HEK293 (cell line): ENCODE measurements around the gene DPP6.

Experiments
- FEZF1 ChIP-seq: fragments of 450-650 bp; formaldehyde crosslinking; IDR thresholded peaks from 2 replicates; pipeline ENCODE4 v1.5.1; 2016; ENCODE audit warnings: missing biosample characterization, missing genetic modification characterization
- PATZ1 ChIP-seq: fragments of 450-650 bp; formaldehyde crosslinking; IDR thresholded peaks from 2 replicates; pipeline ENCODE4 v1.5.1; 2016; ENCODE audit warnings: missing biosample characterization, missing genetic modification characterization
- TCF7L2 ChIP-seq: IDR thresholded peaks from 2 replicates; pipeline ENCODE4 v1.6.1; 2011; ENCODE audit warnings: low read depth, mild to moderate bottlenecking, inconsistent platforms, low read length, moderate library complexity, borderline replicate concordance
- ZBTB20 ChIP-seq: fragments of 450-650 bp; formaldehyde crosslinking; IDR thresholded peaks from 2 replicates; pipeline ENCODE4 v1.5.1; 2016; ENCODE audit warnings: missing biosample characterization, missing genetic modification characterization
- ZBTB21 ChIP-seq: fragments of 450-650 bp; formaldehyde crosslinking; IDR thresholded peaks from 2 replicates; pipeline ENCODE4 v1.5.1; 2017; ENCODE audit warnings: missing biosample characterization, missing genetic modification characterization
- ZBTB7A ChIP-seq: fragments of 450-650 bp; formaldehyde crosslinking; IDR thresholded peaks from 2 replicates; pipeline ENCODE4 v1.5.1; 2016; ENCODE audit warnings: low read depth, missing biosample characterization, missing genetic modification characterization
- ZNF274 ChIP-seq, 2 experiments: fragments of 200-500 bp in 1 of 2; fragments of 450-650 bp in 1 of 2; sonication (Bioruptor generic) in 1 of 2; formaldehyde crosslinking in 1 of 2; IDR thresholded peaks; 2 replicates each; pipeline versions ENCODE4 v1.5.1 to v1.6.1; 2014 to 2016; ENCODE audit warnings: borderline replicate concordance in 1 of 2, inconsistent platforms in 1 of 2, low read length in 1 of 2, missing biosample characterization in 1 of 2, missing genetic modification characterization in 1 of 2
- ZNF518A ChIP-seq: fragments of 450-650 bp; formaldehyde crosslinking; conservative IDR thresholded peaks from 2 replicates; pipeline ENCODE4 v1.5.1; 2016; ENCODE audit warnings: low read depth, missing biosample characterization, missing genetic modification characterization
- TF ChIP-seq, protein P1 (sequence below): fragments of 450-650 bp; formaldehyde crosslinking; IDR thresholded peaks from 2 replicates; pipeline ENCODE4 v1.5.1; 2016; ENCODE audit warnings: missing biosample characterization, missing genetic modification characterization
- TF ChIP-seq, protein P2 (sequence below): IDR thresholded peaks from 2 replicates; pipeline ENCODE4 v1.6.1; 2011; ENCODE audit warnings: mild to moderate bottlenecking, low read depth, low read length, borderline replicate concordance
- TF ChIP-seq, protein P3 (sequence below): fragments of 450-650 bp; formaldehyde crosslinking; IDR thresholded peaks from 2 replicates; pipeline ENCODE4 v1.5.1; 2016; ENCODE audit warnings: missing biosample characterization, missing genetic modification characterization
- TF ChIP-seq, protein P4 (sequence below): fragments of 450-650 bp; formaldehyde crosslinking; IDR thresholded peaks from 2 replicates; pipeline ENCODE4 v1.5.1; 2016; ENCODE audit warnings: missing biosample characterization, missing genetic modification characterization

GRCh38 chr7:154591544-154591943 is 539.3 kb downstream of the DPP6 start:
- TF ChIP-seq ZBTB7A (tag by site-specific recombination), result no peak
- TF ChIP-seq ZBTB20 (tag by site-specific recombination), result no peak
- TF ChIP-seq FEZF1 (tag by site-specific recombination), result no peak
- TF ChIP-seq, protein P1, sequence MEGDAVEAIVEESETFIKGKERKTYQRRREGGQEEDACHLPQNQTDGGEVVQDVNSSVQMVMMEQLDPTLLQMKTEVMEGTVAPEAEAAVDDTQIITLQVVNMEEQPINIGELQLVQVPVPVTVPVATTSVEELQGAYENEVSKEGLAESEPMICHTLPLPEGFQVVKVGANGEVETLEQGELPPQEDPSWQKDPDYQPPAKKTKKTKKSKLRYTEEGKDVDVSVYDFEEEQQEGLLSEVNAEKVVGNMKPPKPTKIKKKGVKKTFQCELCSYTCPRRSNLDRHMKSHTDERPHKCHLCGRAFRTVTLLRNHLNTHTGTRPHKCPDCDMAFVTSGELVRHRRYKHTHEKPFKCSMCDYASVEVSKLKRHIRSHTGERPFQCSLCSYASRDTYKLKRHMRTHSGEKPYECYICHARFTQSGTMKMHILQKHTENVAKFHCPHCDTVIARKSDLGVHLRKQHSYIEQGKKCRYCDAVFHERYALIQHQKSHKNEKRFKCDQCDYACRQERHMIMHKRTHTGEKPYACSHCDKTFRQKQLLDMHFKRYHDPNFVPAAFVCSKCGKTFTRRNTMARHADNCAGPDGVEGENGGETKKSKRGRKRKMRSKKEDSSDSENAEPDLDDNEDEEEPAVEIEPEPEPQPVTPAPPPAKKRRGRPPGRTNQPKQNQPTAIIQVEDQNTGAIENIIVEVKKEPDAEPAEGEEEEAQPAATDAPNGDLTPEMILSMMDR, result no peak
- TF ChIP-seq, protein P2, sequence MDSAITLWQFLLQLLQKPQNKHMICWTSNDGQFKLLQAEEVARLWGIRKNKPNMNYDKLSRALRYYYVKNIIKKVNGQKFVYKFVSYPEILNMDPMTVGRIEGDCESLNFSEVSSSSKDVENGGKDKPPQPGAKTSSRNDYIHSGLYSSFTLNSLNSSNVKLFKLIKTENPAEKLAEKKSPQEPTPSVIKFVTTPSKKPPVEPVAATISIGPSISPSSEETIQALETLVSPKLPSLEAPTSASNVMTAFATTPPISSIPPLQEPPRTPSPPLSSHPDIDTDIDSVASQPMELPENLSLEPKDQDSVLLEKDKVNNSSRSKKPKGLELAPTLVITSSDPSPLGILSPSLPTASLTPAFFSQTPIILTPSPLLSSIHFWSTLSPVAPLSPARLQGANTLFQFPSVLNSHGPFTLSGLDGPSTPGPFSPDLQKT, result no peak
- TF ChIP-seq, protein P3, sequence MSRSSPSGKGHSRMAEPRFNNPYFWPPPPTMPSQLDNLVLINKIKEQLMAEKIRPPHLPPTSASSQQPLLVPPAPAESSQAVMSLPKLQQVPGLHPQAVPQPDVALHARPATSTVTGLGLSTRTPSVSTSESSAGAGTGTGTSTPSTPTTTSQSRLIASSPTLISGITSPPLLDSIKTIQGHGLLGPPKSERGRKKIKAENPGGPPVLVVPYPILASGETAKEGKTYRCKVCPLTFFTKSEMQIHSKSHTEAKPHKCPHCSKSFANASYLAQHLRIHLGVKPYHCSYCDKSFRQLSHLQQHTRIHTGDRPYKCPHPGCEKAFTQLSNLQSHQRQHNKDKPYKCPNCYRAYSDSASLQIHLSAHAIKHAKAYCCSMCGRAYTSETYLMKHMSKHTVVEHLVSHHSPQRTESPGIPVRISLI, result no peak
- no peak for TF ChIP-seq ZBTB21 (tag by site-specific recombination)
- no peak for TF ChIP-seq ZNF274 (IDR thresholded peaks at IDR 0.05; ENCODE audit: low read length)
- TF ChIP-seq ZNF274 (tag by site-specific recombination; IDR thresholded peaks at IDR 0.05; ENCODE audit: borderline replicate concordance), result no peak
- TF ChIP-seq, protein P4, sequence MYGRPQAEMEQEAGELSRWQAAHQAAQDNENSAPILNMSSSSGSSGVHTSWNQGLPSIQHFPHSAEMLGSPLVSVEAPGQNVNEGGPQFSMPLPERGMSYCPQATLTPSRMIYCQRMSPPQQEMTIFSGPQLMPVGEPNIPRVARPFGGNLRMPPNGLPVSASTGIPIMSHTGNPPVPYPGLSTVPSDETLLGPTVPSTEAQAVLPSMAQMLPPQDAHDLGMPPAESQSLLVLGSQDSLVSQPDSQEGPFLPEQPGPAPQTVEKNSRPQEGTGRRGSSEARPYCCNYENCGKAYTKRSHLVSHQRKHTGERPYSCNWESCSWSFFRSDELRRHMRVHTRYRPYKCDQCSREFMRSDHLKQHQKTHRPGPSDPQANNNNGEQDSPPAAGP (tag by site-specific recombination), result no peak
- TF ChIP-seq ZNF518A (tag by site-specific recombination), result no peak
- TF ChIP-seq PATZ1 (tag by site-specific recombination), result no peak
- TF ChIP-seq TCF7L2, result no peak
